Left renal cortex interstitium (tissue), 4 donors: ENCODE data around the gene CAPN10. TPM values are rescaled to one million over a fixed set of nuclear protein-coding genes. Genes with fewer than 3 reads are reported as not detected.

Source experiments
- DNase-seq, 4 donors: peaks; one replicate each; pipeline ENCODE4 v3.0.0-alpha.2; 2013; ENCODE audit warnings: low read depth in 4 of 4, low spot score in 2 of 4, missing footprints in 1 of 4
- polyA plus RNA-seq, 4 donors: library from polyadenylated mRNA; unstranded; fragments of 120-200 nt; gene quantifications; one replicate each; pipeline ENCODE4 v1.2.1, GENCODE V29; 2013; ENCODE audit not compliant: insufficient read length in 4 of 4

CAPN10 gene
- polyA plus RNA-seq, 4 donors: 15.3 to 39.6 (median 30.0) TPM

- no peak for DNase-seq
These were observed 33.1 kb downstream of the CAPN10 start for GRCh38 chr2:240619506-240620148.

- DNase-seq: no peak
These were observed 33.7 kb downstream of the CAPN10 start for GRCh38 chr2:240620149-240620731.

- DNase-seq: no peak
These were observed 34.3 kb downstream of the CAPN10 start for GRCh38 chr2:240620859-240621258.

GRCh38 chr2:240622060-240622411 is 35.5 kb downstream of the CAPN10 start:
- no peak for DNase-seq

GRCh38 chr2:240622531-240623235 is 36.1 kb downstream of the CAPN10 start:
- DNase-seq: no peak

- DNase-seq: no peak
These were observed 37.0 kb downstream of the CAPN10 start for GRCh38 chr2:240623531-240624010.

GRCh38 chr2:240624011-240624949 is 37.7 kb downstream of the CAPN10 start:
- DNase-seq: no peak

- DNase-seq: no peak
These were observed 38.6 kb downstream of the CAPN10 start, which contains the start of gene GPR35 for GRCh38 chr2:240624950-240625621. Gene GPR35 (plus strand): TSS chr2:240625480. CDS start chr2:240629953, 4,473 bp downstream.

GRCh38 chr2:240626531-240627300 is 40.2 kb downstream of the CAPN10 start:
- DNase-seq: no peak

- DNase-seq: no peak
These were observed 41.4 kb downstream of the CAPN10 start for GRCh38 chr2:240627736-240628506.

- no peak for DNase-seq
These were observed 41.9 kb downstream of the CAPN10 start for GRCh38 chr2:240628507-240628807.

- DNase-seq: no peak
These were observed 42.5 kb downstream of the CAPN10 start for GRCh38 chr2:240628808-240629618.

GRCh38 chr2:240629619-240629967 is 43.1 kb downstream of the CAPN10 start:
- DNase-seq: no peak

- no peak for DNase-seq
These were observed 43.6 kb downstream of the CAPN10 start for GRCh38 chr2:240629968-240630770.

- no peak for DNase-seq
These were observed 44.4 kb downstream of the CAPN10 start for GRCh38 chr2:240630771-240631547.

GRCh38 chr2:240631548-240632305 is 45.2 kb downstream of the CAPN10 start:
- no peak for DNase-seq
